Suppressor macrophage treated with lipopolysaccharide for 1 hour (primary cell): ENCODE measurements around the gene P2RY8.

Experiments
- DNase-seq, 3 donors: peaks; one replicate each; pipeline ENCODE4 v3.0.0-alpha.2; 2020 to 2022

P2RY8 gene

DNA sequence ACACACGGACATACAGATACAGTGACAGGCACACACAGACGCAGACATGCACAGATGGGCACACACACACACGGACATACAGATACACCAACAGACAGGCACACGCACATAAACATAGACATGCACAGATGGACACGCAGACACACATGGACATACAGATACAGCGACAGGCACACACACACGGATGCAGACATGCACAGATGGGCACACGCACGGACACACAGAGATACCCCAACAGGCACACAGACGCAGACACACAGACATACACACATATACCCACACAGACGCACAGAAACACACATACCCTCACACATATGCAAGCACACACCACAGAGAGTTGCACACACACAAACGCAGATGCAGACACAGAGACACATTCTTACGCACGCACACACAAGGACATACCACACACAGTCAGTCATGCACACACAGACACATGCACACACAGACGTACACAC lies 120.6 kb downstream of the P2RY8 start:
- DNase-seq, result no peak
